HUES6 (cell line): ENCODE measurements around the gene AZU1.
"Not testable (repeated sequence)": the region's sequence is repeated elsewhere in the genome, so short reads cannot be mapped to it uniquely, and the experiment has no call there.

ENCODE experiments used
- H3K27ac ChIP-seq: 2 replicates; pipeline ENCODE4 v1.7.0; 2013; ENCODE audit warnings: low read depth, mild to moderate bottlenecking, low read length, inconsistent platforms
- H3K27me3 ChIP-seq: 2 replicates; pipeline ENCODE4 v1.6.1; 2013; ENCODE audit warnings: low read length; ENCODE audit not compliant: control insufficient read depth, insufficient read depth
- H3K36me3 ChIP-seq: 2 replicates; pipeline ENCODE4 v1.6.1; 2013; ENCODE audit warnings: low read length; ENCODE audit not compliant: control insufficient read depth, insufficient read depth
- H3K4me1 ChIP-seq: 2 replicates; pipeline ENCODE4 v1.6.1; 2013; ENCODE audit warnings: low read length; ENCODE audit not compliant: control insufficient read depth, insufficient read depth
- H3K4me3 ChIP-seq: 2 replicates; pipeline ENCODE4 v1.5.1; 2013; ENCODE audit warnings: low read depth, low read length
- H3K9ac ChIP-seq: one replicate; pipeline ENCODE4 v1.6.1; 2013; ENCODE audit warnings: mild to moderate bottlenecking, low read length
- H3K9me3 ChIP-seq: 2 replicates; pipeline ENCODE4 v1.6.1; 2013; ENCODE audit warnings: low read depth, low read length; ENCODE audit not compliant: control insufficient read depth, insufficient read depth

Gene AZU1

DNA sequence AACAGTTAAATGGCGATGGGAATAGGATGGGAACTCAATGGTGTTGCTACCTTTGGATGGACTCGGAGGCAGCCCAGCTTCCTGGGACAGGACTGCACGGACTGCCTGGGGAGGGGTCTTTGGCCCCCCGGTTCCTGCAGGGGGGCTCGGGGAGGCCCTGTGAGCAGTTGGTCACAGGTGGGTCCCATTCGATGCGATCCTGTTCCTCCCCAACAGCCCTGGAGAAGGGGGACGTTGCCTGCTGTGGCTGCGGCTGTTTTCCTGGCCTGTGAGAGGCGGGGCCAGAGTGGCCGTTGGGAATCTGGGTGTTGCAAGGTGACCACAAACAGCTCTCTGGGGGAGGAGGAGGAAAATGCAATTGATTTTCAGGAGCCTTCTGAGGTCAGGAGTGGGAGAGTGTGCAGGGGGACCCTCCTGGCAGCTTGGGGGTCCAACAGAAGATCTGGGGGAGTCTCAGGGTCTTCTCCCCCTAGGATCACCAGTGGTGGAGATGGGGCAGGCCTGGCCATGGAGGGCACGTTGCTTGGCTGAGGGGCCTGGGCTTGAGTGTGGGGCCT lies 4.0 kb upstream of the AZU1 start:
- no peaks in the 10 kb centered on the region for H3K36me3 ChIP-seq
- H3K4me3 ChIP-seq, result no peak overlapping the region
- no peaks in the 10 kb centered on the region for H3K9me3 ChIP-seq
- H3K27me3 ChIP-seq, result no peaks in the 10 kb centered on the region
- no peak overlapping the region for H3K9ac ChIP-seq
- no peak overlapping the region for H3K27ac ChIP-seq
- H3K4me1 ChIP-seq, result peaks cover 3% of the 10 kb centered on the region; the same call in 1 of the 2 replicates

DNA sequence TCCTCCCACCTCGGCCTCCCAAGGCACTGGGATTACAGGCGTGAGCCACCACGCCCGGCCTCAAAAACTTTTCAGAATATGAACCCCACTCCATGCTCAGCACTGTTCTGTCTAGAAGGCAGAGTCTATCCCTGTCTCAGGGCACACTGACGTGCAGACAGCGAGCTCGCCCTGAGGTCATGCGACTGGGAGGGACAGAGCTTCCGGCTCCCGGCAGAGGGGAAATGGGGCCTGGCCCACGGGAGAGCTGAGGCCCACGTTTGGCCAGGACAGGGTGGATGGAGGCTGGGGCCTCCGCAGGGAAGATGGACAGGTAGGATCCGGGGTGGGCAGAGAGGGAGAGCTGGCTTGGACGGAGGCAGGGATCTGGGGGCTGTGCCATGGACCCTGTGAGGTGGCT lies 2.8 kb upstream of the AZU1 start:
- H3K27me3 ChIP-seq, result no peaks in the 10 kb centered on the region
- peaks cover 3% of the 10 kb centered on the region; the same call in 1 of the 2 replicates for H3K4me1 ChIP-seq
- no peak overlapping the region for H3K9ac ChIP-seq
- H3K36me3 ChIP-seq, result no peaks in the 10 kb centered on the region
- no peak overlapping the region for H3K4me3 ChIP-seq
- no peak overlapping the region for H3K27ac ChIP-seq
- no peaks in the 10 kb centered on the region for H3K9me3 ChIP-seq

GRCh38 chr19:825897-826644 lies 1.6 kb upstream of the AZU1 start:
- Histone ChIP-seq H3K27me3 (no peaks in the 10 kb centered on the region), H3K4me3 (no peak overlapping the region), H3K4me1 (peaks cover 3% of the 10 kb centered on the region; the same call in 1 of the 2 replicates), H3K27ac (no peak overlapping the region), H3K9ac (no peak overlapping the region), H3K9me3 (no peaks in the 10 kb centered on the region), H3K36me3 (no peaks in the 10 kb centered on the region)

GRCh38 chr19:827314-827709 lies 325 bp upstream of the AZU1 start:
- H3K27ac ChIP-seq, result no peak overlapping the region
- no peaks in the 10 kb centered on the region for H3K36me3 ChIP-seq
- H3K4me3 ChIP-seq, result no peak overlapping the region
- no peaks in the 10 kb centered on the region for H3K9me3 ChIP-seq
- H3K9ac ChIP-seq, result no peak overlapping the region
- no peaks in the 10 kb centered on the region for H3K27me3 ChIP-seq
- H3K4me1 ChIP-seq, result peaks cover 3% of the 10 kb centered on the region; the same call in 1 of the 2 replicates

GRCh38 chr19:829129-829758 lies 1.6 kb downstream of the AZU1 start:
- H3K27ac ChIP-seq, result no peak overlapping the region
- H3K36me3 ChIP-seq, result no peaks in the 10 kb centered on the region
- H3K4me1 ChIP-seq, result no peaks in the 10 kb centered on the region
- no peaks in the 10 kb centered on the region for H3K9me3 ChIP-seq
- H3K27me3 ChIP-seq, result no peaks in the 10 kb centered on the region
- no peak overlapping the region for H3K4me3 ChIP-seq
- no peak overlapping the region for H3K9ac ChIP-seq

DNA sequence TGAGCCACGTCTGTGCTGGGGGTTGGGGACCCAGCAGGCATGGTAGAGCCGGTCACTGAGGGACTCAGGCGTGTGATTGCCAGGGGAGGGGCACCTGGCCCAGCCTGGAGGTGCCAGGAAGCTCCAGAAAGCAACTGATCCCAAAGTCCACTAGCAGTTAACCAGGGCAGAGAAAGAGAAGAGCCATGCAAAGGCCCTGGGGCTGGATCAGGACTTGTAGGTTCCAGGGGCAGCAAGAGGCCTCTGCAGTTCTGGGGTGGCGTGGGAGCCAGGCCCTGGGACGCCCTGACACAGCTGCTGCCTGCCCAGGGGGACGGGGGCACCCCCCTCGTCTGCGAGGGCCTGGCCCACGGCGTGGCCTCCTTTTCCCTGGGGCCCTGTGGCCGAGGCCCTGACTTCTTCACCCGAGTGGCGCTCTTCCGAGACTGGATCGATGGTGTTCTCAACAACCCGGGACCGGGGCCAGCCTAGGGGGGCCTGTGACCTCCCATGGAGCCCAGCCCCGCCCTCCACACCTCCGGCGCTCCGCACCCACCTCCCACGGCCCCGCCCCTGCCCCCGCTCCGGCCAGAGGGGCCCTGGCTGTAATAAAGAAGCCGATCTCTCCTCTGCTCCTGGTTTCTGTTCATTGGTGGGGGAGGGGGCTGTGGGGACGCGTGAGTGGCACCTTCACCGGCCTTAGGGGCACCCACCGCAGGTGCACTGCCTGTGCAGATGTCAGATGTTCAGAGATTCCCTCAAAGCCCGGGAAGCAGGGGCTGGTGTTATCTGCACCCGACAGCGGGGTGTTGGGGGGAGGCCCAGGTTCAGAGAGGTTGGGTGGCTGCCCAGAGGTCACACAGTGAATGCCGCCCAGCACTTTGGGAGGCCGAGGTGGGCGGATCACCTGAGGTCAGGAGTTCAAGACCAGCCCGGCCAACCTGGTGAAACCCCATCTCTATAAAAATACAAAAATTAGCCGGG lies 4.1 kb downstream of the AZU1 start:
- Histone ChIP-seq H3K27me3 (0 out of 2 replicates have a peak, but pooled peaks cover 2% of the 10 kb centered on the region), H3K4me1 (no peaks in the 10 kb centered on the region), H3K27ac (no peak overlapping the region), H3K36me3 (no peaks in the 10 kb centered on the region), H3K9me3 (no peaks in the 10 kb centered on the region), H3K4me3 (no peak overlapping the region), H3K9ac (no peak overlapping the region)

DNA sequence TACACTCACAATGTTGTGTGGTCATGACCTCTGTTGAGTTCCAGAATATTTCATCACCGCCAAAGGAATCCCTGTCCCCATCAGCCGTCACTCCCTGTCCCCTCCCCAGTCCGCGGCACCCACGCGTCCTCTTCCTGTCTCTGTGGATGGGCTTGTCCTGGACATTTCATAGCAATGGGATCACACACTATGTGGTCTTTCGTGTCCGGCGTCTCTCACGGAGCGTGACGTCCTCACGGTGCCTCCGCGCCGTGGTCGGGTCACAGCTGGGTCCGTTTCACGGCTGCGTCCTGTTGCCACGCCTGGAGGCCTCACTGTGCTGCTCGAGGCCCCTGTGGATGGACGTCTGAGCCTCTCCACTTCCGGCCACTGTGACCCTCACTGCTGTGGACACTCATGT lies 6.6 kb downstream of the AZU1 start:
- H3K4me3 ChIP-seq, result no peak overlapping the region
- no peaks in the 10 kb centered on the region for H3K9me3 ChIP-seq
- H3K36me3 ChIP-seq, result no peaks in the 10 kb centered on the region
- no peak overlapping the region for H3K27ac ChIP-seq
- H3K4me1 ChIP-seq, result no peaks in the 10 kb centered on the region
- 0 out of 2 replicates have a peak, but pooled peaks cover 2% of the 10 kb centered on the region for H3K27me3 ChIP-seq
- no peak overlapping the region for H3K9ac ChIP-seq

DNA sequence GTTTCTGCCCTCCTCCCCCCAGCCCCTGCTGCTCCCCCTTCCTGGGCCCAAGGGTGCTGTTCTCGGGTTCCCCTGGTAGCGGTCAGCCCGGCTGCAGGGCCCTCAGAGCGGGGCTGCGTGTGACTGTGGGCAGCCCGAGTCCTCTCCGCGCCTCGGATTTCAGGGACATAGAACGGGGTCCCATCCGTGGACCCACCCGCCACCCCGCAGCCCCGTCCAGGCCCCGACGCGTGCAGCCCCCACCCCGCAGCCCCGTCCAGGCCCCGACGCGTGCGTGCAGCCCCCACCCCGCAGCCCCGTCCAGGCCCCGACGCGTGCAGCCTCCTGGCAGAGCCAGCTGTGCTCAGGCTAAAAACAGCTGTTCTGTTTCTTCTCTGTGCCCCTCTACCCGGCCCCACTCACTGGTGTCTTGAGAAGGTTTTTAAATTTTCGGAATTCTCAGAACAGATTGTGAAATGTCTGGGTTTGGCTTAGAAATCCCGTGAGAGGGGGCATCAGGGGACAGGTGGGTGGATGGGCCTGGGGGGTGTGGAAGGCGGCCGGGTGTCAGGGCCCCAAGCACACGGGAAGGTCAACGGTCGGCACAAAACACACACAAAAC lies 7.7 kb downstream of the AZU1 start:
- Histone ChIP-seq H3K9me3 (no peaks in the 10 kb centered on the region), H3K27ac (no peak overlapping the region), H3K4me1 (no peaks in the 10 kb centered on the region), H3K9ac (no peak overlapping the region), H3K27me3 (0 out of 2 replicates have a peak, but pooled peaks cover 2% of the 10 kb centered on the region), H3K36me3 (no peaks in the 10 kb centered on the region), H3K4me3 (no peak overlapping the region)

- Histone ChIP-seq H3K9ac (no peak within 1 kb of the TSS), H3K4me1 (no peaks in the 10 kb centered on the region), H3K27me3 (peaks cover 31% of the 10 kb centered on the region), H3K27ac (no peak within 1 kb of the TSS), H3K36me3 (no peaks in the 10 kb centered on the region), H3K4me3 (no peak within 1 kb of the TSS), H3K9me3 (no peaks in the 10 kb centered on the region)
Measured at GRCh38 chr19:840519-841206, 13.0 kb downstream of the AZU1 start, which contains the start of gene PRTN3. Gene PRTN3, plus strand, starts transcription at chr19:840999. Its CDS starts 10 bp downstream, at chr19:841009.

DNA sequence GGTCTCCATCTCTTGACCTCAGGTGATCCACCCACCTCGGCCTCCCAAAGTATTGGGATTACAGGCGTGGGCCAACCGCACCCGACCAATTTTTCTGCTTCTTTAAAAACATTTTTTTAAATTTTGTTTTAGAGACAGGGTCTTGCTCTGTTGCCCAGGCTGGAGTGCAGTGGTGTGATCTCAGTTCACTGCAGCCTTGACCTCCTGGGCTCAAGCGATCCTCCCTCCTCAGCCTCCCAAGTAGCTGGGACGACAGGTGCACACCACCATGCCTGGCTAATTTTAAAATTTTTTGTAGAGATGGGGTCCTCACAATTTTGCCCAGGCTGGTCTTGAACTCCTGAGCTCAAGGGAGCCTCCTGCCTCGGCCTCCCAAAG lies 15.2 kb downstream of the AZU1 start:
- H3K4me3 ChIP-seq, H3K36me3 ChIP-seq, H3K9ac ChIP-seq, H3K4me1 ChIP-seq, H3K9me3 ChIP-seq, H3K27ac ChIP-seq: not testable (repeated sequence)
- peaks cover 34% of the 10 kb centered on the region for H3K27me3 ChIP-seq
